A549 (cell line): ENCODE measurements around the gene PCDHGC5.

Source experiments
- BHLHE40 ChIP-seq: IDR thresholded peaks from 2 replicates; pipeline ENCODE4 v1.6.1; 2012; ENCODE audit warnings: low read depth, low read length, inconsistent platforms
- HOXB5 ChIP-seq: fragments of 250-450 bp; sonication (Bioruptor Pico); IDR thresholded peaks from 2 replicates; pipeline ENCODE4 v1.5.0; 2020; ENCODE audit warnings: mild to moderate bottlenecking, moderate library complexity
- KDM5A ChIP-seq: fragments of 200-600 bp; sonication (generic); IDR thresholded peaks from 2 replicates; pipeline ENCODE4 v1.6.1; 2016; ENCODE audit warnings: antibody characterized with exemption, mild to moderate bottlenecking
- MAX ChIP-seq: IDR thresholded peaks from 2 replicates; pipeline ENCODE4 v1.6.1; 2012
- MYC ChIP-seq: IDR thresholded peaks from 2 replicates; pipeline ENCODE4 v1.6.1; 2012; ENCODE audit warnings: mild to moderate bottlenecking, inconsistent platforms, low read length, improper control_type of control experiment, borderline replicate concordance
- NR3C1 ChIP-seq: fragments of >200 bp; sonication (Bioruptor Twin); formaldehyde crosslinking; IDR thresholded peaks from 3 replicates; pipeline ENCODE4 v1.6.1; 2017
- POLR2A ChIP-seq: IDR thresholded peaks from 2 replicates; pipeline ENCODE4 v1.6.1; 2012; ENCODE audit warnings: mild to moderate bottlenecking, low read length
- SREBF2 ChIP-seq: fragments of 450-650 bp; IDR thresholded peaks from 2 replicates; pipeline ENCODE4 v1.6.1; 2014; ENCODE audit warnings: mild to moderate bottlenecking, moderate library complexity
- ZC3H11A ChIP-seq: fragments of 450-650 bp; IDR thresholded peaks from 2 replicates; pipeline ENCODE4 v1.6.1; 2014; ENCODE audit warnings: antibody characterized with exemption, mild to moderate bottlenecking
- TF ChIP-seq, protein P1 (sequence below): fragments of >200 bp; sonication (Bioruptor Twin); formaldehyde crosslinking; IDR thresholded peaks from 3 replicates; pipeline ENCODE4 v1.5.1; 2016
- TF ChIP-seq, protein P2 (sequence below): fragments of 200-600 bp; sonication (generic); IDR thresholded peaks from 2 replicates; pipeline ENCODE4 v1.6.1; 2016; ENCODE audit warnings: antibody characterized with exemption, mild to moderate bottlenecking, moderate library complexity

DNA sequence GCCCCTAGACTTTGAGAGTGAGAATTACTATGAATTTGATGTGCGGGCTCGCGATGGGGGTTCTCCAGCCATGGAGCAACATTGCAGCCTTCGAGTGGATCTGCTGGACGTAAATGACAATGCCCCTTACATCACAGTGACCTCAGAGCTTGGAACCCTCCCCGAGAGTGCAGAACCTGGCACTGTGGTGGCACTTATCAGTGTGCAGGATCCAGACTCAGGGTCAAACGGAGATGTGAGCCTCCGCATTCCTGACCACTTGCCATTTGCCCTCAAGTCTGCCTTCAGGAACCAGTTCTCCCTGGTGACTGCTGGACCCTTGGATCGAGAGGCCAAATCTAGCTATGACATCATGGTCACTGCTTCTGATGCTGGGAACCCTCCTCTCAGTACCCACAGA lies 2.8 kb upstream of the PCDHGC5 start:
- TF ChIP-seq MYC: no peak
- TF ChIP-seq, protein P1, sequence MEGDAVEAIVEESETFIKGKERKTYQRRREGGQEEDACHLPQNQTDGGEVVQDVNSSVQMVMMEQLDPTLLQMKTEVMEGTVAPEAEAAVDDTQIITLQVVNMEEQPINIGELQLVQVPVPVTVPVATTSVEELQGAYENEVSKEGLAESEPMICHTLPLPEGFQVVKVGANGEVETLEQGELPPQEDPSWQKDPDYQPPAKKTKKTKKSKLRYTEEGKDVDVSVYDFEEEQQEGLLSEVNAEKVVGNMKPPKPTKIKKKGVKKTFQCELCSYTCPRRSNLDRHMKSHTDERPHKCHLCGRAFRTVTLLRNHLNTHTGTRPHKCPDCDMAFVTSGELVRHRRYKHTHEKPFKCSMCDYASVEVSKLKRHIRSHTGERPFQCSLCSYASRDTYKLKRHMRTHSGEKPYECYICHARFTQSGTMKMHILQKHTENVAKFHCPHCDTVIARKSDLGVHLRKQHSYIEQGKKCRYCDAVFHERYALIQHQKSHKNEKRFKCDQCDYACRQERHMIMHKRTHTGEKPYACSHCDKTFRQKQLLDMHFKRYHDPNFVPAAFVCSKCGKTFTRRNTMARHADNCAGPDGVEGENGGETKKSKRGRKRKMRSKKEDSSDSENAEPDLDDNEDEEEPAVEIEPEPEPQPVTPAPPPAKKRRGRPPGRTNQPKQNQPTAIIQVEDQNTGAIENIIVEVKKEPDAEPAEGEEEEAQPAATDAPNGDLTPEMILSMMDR: no peak
- TF ChIP-seq, protein P2, sequence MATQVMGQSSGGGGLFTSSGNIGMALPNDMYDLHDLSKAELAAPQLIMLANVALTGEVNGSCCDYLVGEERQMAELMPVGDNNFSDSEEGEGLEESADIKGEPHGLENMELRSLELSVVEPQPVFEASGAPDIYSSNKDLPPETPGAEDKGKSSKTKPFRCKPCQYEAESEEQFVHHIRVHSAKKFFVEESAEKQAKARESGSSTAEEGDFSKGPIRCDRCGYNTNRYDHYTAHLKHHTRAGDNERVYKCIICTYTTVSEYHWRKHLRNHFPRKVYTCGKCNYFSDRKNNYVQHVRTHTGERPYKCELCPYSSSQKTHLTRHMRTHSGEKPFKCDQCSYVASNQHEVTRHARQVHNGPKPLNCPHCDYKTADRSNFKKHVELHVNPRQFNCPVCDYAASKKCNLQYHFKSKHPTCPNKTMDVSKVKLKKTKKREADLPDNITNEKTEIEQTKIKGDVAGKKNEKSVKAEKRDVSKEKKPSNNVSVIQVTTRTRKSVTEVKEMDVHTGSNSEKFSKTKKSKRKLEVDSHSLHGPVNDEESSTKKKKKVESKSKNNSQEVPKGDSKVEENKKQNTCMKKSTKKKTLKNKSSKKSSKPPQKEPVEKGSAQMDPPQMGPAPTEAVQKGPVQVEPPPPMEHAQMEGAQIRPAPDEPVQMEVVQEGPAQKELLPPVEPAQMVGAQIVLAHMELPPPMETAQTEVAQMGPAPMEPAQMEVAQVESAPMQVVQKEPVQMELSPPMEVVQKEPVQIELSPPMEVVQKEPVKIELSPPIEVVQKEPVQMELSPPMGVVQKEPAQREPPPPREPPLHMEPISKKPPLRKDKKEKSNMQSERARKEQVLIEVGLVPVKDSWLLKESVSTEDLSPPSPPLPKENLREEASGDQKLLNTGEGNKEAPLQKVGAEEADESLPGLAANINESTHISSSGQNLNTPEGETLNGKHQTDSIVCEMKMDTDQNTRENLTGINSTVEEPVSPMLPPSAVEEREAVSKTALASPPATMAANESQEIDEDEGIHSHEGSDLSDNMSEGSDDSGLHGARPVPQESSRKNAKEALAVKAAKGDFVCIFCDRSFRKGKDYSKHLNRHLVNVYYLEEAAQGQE: no peak
- no peak for TF ChIP-seq KDM5A
- TF ChIP-seq NR3C1: no peak
- no peak for TF ChIP-seq SREBF2
- TF ChIP-seq POLR2A: no peak
- no peak for TF ChIP-seq BHLHE40
- no peak for TF ChIP-seq ZC3H11A
- TF ChIP-seq MAX: no peak
- no peak for TF ChIP-seq HOXB5
